SIG-M5 treated with dmso at 0.1 percent for 504 hours (cell line): ENCODE data around the gene SIGLEC12.
"Not testable (repeated sequence)": the region's sequence is repeated elsewhere in the genome, so short reads cannot be mapped to it uniquely, and the experiment has no call there.

Experiments
- DNase-seq: peaks from one replicate; lab custom pipeline; 2025; ENCODE audit not compliant: unreplicated experiment; lab: John Stamatoyannopoulos, UW

Gene SIGLEC12

DNA sequence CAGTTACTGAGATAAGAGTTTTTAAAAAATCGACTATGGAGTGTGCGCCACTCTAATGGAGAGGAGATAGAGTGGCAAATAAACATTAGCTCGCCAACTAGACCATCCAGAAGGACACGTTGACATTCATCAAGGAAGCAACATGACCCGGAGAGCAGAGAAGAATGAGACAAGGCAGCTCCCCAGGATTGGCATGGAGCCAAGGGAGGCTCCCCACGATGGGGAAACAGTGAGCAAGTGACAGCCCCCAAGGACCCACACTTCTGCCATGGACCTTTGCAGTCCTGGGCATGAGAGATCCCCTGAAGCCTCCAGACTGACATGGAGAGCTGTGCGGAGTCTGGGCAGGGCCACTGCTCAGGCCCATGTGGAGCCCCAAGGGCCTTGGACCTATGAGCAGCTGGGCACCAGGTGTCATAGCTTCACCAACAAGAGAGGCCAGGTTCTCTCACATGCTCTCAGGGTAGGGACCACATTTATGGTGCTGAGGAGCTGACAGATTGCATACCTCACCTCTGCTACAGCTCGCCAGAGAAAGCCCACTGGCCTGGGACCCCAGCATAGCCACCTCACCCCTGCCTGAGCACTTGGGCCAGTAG lies 23.2 kb upstream of the SIGLEC12 start:
- no peak for DNase-seq

DNA sequence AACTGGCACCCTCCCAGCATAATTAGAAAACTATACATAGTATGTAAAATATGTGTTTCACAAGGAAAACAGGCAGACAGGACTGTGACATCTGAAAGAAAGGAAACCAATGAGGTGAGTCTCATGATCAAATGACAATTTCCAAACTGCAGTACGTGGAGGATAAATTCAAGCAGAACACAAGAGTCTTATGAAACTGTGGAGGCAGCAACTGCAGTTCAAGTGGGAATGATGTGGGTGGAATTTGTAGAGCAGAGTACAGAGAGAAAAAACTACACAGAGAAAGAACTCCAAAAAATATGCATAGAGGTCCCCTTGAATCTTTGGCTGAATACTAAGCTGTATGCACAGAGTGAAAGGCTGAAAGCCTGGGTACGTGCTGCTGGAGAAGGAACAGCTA lies 20.2 kb upstream of the SIGLEC12 start:
- no peak for DNase-seq

DNA sequence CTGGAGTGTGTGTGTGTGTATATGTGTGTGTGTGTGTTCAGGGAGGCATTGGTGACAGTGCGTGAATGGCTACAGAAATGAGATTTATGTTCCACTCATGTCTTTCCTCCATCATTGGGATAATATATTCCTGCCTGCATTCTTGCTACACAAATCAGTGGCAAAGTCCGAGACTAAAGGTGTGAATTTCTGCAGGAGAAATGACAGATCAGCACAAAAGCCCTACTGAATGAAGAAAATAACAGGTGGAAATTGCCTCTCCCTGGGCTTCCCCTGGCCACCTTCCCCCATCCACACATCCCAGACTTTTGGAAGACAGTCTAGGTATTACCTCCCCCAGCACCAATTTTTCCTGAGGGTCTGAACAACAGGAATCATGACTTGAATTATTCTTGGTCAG lies 19.8 kb upstream of the SIGLEC12 start:
- no peak for DNase-seq

DNA sequence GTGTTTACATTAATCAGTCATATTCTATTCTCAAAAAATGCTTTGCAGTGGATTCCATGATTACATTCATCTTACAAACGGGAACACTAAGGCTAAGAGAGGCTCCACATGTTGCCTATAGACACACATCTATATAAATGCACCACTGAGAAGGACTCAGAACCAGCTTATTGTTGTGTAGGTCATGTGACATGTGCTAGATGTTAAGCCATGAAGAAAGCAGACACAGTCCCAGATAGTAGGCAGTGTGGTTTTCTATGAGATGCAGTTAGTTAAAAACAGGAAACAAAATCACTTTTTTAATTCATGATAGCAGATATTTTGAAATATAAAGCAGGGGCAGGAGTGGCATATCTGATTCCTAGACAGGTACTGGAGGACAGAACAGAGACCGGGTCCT lies 19.1 kb upstream of the SIGLEC12 start:
- no peak for DNase-seq

DNA sequence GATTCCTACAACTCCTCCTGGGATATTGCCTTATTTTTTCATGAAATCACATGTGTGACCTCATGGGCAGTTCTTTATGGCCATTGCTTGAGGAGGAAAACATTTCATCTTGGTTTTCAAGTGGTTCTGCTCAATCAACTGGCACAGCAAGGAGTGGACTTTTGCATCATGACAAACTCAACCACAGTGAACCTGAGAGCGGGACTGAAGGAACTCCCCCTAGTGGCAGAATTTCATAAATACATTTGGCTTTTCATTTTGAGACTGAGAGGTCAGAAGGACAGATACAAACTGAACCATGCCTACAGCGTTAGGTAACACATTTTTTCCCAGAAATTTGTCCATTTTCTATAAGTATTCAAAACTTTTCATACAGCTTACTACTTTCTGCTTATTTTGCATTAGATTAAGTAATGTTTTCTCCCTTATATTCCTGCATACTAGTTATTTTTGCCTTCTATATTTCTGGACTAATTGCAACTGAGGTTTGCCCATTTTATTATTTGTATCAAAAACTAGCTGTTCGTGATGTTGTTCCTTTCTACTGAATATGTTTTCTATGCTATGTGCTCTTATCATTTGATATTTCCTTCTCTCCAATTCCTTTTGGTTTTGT lies 13.4 kb upstream of the SIGLEC12 start:
- peak; percentile 53 for DNase-seq

DNA sequence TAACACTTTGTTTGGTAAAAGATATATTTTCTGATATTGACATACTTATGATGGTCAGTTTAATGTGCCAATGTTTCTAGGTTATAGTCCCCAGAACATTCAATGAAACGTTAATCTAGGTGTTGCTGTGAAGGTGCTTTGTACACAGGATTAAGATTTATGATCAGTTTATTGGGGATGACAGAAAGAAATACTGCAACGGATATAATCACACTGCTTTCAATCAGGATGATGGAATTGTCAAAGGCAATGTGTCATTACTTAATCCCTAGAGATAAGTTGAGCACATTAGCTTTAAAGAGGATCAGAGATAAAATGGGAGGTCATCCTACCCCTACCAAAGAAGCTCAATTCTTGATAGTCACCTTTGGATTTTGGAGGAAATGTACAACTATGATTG lies 12.4 kb upstream of the SIGLEC12 start:
- DNase-seq = no peak

DNA sequence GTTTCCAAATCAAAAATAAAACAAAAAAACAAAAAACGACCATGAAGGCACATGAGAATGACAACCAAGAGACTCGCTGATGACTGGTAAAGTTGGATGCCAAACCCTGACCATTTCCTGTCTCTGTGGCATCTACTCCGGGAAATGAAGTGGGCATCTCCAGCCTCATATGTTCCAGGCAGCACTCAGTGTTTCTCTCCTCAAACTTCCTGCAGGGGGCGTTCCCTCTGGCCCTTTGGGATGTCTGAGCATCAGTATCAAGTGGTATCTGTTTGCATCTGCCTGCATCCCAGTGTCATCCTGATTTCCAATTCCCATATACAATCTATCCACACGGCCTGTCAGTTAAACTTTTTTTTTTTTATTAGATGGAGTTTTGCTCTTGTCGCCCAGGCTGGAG lies 9.8 kb upstream of the SIGLEC12 start:
- no peak for DNase-seq

DNA sequence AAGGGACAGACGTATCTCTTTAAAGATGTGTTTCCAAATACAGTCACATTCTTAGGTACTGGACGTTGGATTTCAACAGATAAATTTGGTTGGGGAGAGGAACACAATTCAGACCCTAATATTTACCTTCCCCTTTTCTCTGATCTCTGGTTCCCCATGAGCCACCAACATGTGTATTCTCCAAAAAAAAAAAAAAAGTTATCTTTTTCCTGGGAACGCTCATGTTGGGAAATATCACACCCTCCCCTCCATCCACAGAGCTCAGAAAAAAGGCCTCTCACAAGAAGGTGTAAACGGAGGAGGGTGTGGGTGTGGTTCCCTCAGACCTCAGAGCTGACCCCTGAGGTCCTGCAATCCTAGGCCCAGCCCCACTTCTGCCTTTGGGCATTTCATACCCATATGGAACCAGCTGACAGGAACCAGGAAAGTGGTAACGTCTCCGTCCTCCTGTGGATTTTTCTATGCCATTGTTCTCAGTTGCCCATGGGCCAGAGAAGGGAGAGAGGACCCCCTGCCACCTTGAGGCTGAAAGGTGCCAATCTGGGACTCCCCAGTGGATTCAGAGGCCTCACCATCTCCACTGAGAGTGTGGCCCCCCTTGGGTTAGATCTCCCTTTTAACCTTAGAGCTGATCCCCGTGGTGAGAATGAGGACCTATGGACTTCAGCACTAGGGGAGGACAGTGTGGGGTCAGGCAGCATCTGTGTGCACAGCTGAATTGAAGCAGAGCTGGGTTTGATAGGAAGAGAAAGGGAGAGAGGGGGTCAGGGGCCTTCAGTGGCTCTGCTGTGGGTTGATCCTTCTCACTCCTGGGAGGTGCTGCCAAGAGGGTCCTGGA lies 8.4 kb upstream of the SIGLEC12 start:
- DNase-seq = no peak

DNA sequence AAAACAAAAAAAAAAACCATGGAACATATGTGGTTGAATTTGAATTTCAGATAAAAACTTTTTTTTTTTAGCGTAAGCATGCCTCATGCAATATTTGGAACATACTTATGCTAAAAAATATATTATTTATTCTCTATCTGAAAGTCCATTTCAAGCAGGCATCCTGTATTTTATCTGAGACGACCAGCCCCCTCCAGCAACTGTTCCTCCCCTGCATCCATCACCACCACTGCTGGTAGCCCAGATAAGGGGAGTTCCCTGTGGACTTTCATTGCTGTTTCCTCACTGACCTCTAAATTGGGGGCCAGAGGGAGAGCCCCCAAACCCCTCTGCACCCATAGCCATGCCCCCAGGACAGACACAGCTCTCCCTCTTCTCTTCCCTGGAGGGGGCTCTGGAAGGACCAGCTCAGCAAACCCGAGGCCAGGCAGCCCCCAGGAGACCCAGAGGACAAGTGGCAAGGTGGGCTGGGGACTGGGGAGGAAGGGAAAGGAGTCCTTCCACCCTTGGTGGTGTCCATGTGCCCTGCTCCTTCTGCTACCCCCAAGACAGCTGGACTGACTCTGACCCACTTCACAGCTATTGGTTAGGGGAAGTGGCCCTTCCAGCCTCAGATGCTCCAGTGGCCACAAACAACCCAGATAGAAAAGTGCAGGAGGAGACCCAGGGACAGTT lies 6.6 kb upstream of the SIGLEC12 start:
- no peak for DNase-seq

DNA sequence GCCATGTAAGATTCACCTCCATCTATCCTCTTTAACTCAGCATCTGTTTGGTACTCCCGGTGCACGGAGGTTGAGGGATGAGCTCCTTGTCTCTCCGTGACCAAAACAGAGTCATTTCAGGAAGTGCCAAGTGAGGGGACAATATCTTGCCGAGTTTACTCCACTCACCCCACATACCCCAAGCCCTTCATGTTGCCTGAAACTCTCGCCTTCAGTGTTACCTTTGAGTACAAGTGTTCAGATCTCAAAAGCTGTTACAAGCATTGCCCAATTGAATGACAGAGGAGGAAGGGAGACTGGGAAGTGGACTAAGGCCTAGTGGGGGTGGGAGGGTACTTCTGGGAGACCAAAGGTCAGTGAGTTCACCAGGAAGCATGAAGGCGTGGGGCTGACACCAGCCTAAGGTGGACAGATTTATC lies 6.0 kb upstream of the SIGLEC12 start:
- no peak for DNase-seq

DNA sequence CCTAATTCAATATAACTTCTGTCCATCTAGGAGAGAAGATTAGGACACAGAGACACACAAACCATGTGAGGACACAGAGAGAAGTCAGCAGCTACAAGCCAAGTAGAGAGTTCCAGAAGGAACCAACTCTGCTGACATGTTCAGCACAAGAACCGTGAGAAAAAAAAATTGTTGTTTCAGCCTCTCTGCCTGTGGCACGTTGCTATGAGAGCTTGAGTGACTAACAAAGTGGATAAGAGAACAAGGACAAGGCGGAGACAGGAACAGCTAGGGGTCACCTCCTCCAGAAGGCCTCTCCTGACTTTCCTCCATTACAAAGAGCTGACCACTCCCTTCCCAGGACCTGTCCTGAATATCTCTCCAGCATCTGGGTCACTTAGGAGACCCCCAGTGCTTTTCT lies 5.6 kb upstream of the SIGLEC12 start:
- DNase-seq = no peak

DNA sequence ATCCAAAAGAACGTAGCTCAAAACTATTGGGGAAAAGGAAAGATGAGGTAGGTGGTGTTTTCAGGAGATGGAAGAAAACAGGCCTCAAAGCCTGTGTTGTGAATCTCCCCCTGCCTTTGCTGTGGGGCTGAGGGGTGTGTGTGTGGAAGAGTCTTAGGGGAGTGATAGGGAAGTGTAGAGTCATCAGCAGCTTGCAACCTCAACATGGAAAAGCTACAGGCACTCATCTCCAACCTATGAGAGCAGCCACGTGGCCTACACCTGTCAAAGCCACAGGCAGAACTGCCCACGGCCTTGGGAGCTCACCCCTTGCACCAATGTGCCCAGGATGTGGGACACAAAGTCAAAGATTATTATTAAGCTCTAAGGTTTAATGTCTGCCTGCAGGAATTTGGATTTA lies 4.3 kb upstream of the SIGLEC12 start:
- no peak for DNase-seq

DNA sequence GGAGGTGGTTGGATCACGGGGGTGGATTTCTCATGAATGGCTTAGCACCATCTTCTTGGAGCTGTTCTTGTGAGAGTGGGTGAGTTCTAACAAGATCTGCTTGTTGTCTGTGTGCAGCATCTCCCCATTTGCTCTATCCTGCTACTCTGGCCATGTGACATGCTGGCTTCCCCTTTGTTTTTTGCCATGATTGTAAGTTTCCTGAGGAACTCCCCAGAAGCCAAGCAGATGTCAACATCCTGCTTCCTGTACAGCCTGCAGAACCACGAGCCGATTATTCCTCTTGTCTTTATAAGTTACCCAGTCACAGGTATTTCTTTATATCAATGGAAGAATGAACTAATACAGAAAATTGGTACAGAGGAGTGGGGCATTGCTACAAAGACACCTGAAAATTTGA lies 2.3 kb upstream of the SIGLEC12 start:
- no peak for DNase-seq

DNA sequence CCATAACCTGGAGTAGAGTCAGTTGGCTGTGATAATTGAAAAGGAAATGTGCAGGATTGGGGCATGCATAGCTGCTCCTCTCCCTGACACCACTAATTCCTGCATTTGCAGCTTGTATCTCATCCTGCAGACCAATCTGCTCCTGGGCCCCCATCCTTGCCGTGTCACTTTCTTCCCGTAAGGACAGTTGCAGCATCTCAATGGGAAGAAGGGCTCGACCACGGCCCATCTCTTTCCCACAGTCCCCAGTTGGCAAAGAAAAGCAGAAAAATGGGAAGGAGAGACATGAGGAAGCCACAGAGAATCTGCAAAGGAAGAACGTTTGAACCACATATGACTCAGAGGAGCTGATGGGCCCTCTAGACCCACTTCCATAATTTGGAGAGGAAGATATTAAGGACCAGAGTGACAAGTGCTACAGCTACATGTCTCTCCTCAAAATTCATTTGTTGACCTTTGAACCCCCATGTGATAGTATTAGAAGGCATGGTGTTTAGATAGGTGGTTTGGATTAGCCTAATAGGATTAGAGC lies 1.8 kb upstream of the SIGLEC12 start:
- DNase-seq = no peak

DNA sequence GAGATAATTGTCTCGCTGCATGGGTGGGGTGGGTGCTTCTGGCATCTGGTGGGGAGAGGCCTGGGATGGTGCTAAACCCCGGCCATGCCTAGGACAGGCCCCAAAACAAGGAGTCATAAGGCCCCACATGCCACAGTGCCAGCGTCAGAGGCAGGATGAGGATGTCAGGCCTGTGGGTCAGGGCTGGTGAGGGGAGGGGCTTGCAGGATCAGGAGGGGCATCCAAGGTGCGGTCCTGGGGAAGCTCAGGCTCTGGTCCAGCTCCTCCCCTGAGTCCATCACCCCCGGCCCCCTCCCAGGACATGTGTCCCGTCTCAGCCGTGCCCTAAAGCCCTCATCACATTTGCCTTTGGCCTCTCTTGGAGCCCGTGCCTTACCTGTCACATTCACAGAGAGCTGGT lies 669 bp downstream of the SIGLEC12 start:
- DNase-seq = not testable (repeated sequence)

DNA sequence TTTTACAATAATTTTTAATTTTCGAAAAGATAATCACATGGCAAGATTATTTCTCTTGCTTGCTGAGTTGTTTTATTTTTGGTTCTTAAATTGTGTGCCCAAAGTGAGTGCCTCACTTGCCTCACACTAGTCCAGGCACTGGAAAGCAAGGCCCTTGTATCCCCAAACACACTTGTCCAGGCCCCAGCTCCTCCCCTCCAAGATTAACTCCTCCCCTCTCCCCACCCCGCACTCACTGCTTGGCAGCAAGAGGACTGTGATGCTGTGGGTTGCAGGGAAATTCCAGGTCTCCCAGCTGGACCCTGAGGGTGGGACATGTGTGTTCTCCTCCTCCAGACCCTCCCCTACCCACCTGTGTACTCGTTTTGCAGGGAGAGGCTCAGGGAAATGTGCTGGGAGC lies 3.9 kb downstream of the SIGLEC12 start:
- DNase-seq = no peak

DNA sequence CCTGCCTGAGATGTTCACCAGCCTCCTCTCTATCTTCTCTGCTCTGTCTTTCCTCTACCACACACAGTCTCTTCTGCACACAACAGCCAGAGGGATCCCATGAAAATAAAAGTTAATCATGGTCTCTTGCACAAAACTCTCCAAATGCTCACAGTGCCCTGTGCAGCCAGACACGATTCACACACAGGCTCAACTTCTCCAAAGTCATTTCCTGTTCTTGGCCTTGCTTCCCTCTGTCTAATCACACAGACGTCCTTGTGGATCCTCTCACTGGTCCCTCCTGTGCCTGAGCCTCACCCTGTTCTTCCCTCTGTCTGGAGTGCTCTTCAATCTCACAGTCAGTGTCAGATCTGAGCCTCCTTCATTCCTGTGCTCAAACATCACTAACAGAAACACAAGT lies 7.8 kb downstream of the SIGLEC12 start:
- DNase-seq = peak; percentile 7

DNA sequence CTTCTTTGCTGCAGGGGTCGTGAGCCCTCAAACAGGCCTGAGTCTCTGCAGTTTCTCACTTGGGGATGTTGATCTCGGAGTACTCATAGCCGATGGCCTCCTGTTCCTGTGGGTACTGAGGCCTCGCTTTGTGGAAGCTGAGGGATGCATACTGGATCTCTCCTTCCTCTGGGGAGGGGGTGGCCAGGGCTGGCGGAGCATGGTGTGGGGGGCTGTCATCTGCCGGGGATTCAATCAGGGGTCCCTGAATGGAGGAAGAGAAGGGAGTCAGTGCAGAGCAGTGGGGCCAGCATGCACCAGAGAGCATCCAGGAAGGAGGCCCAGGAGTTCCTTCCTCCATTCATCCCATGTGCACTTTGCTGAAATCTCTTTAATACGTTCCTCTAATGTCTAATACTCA lies 10.0 kb downstream of the SIGLEC12 start:
- DNase-seq = no peak

DNA sequence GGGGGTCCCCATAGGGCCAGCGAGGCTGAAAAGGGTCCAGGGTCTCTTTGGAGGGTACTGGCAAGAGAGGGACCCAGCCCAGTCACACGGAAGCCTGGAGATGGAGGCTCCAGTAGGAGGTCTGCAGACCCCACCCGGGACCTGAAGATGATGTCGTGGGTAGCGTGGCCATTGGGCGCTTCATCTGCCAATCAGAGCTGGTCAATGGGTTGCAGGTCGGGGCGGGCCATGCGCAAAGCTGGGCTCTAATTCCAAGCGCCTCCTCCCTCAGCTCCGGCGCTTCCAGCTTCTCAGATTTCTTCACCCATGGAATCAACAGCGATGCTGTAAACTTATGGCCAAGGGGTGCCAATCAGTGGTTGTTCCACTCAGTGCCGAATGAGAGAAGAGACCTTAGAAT lies 10.9 kb downstream of the SIGLEC12 start:
- no peak for DNase-seq

DNA sequence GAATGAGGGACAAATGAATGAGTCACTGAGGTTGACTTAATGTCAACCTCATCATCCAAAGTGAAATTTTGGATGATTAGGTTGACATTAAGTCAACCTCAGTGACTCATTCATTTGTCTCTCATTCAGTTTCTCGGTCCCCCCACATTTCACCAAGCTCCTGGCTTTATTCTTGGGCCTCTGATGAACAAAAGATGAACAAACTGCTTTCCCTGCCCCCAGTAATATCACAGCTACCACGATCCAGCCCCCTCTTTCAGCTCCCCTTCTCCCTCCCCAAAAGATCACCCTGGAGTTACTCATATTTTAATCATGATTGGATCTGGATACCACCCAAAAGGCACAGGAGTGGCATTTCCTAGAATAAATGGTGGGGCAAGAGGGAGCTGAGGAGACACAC lies 12.5 kb downstream of the SIGLEC12 start:
- no peak for DNase-seq

DNA sequence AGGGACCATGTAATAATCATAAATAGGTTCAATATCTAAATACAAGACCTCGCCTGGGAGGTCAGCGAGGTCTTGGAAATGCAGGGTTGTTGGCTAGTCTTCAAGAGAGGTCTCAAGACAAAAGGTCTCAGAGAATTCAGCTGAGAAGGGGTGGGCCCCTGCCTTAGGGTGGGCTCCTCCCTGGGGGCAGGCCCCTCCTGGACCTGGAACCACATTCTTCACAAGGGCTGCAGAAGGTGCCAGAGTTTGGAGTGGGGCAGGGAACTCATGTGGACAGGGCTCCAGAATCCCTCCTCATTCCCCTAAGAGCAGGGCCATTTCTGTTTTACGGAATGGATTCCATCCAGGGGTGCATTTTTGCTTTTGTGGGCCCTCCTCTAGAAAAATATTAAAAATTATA lies 13.1 kb downstream of the SIGLEC12 start:
- no peak for DNase-seq
